Gastrocnemius medialis (tissue), 4 donors: ENCODE measurements around the gene LCK. TPM values are rescaled to one million over a fixed set of nuclear protein-coding genes. Genes with fewer than 3 reads are reported as not detected.

ENCODE experiments used
- ATAC-seq, 2 donors: fragments of 150-250 bp; one replicate each; pipeline ENCODE4 v1.9.1; 2016
- DNase-seq, 2 donors: peaks; one replicate each; pipeline ENCODE4 v3.0.0-alpha.2; 2019
- H3K27ac ChIP-seq, 4 donors: fragments of 200-600 bp; sonication (generic); 1 replicate in 1 of 4; 2 replicates in 3 of 4; pipeline ENCODE4 v1.5.1; 2016 to 2018; ENCODE audit warnings: mild to moderate bottlenecking in 2 of 4, moderate library complexity in 1 of 4
- H3K27me3 ChIP-seq, 3 donors: fragments of 200-600 bp; sonication (generic) in 2 of 3; 1 replicate in 1 of 3; 2 replicates in 2 of 3; pipeline versions ENCODE4 v1.5.1 to v1.6.0; 2016 to 2019; ENCODE audit warnings: mild to moderate bottlenecking in 1 of 3, moderate library complexity in 1 of 3
- H3K36me3 ChIP-seq, 2 donors: fragments of 200-600 bp; sonication (generic) in 1 of 2; one replicate each; pipeline ENCODE4 v1.5.1; 2017 to 2018
- H3K4me1 ChIP-seq, 2 donors: fragments of 200-600 bp; sonication (generic) in 1 of 2; one replicate each; pipeline ENCODE4 v1.5.1; 2016 to 2017; ENCODE audit warnings: mild to moderate bottlenecking in 2 of 2
- H3K4me3 ChIP-seq, 4 donors: fragments of 200-600 bp; sonication (generic) in 3 of 4; 1 replicate in 1 of 4; 2 replicates in 3 of 4; pipeline ENCODE4 v1.5.1; 2016 to 2019; ENCODE audit warnings: mild to moderate bottlenecking in 2 of 4
- H3K9me3 ChIP-seq, 3 donors: fragments of 200-600 bp; sonication (generic) in 2 of 3; 1 replicate in 1 of 3; 2 replicates in 2 of 3; pipeline ENCODE4 v1.5.1; 2016 to 2019
- POLR2A ChIP-seq, 2 donors: fragments of 450-650 bp; IDR thresholded peaks; one replicate each; pipeline ENCODE4 v1.6.1; 2017; ENCODE audit warnings: antibody characterized with exemption in 2 of 2, mild to moderate bottlenecking in 2 of 2, moderate library complexity in 2 of 2
- in situ Hi-C, 4 donors: fragments of 200-750 bp; cut with MboI; loops; one replicate each; pipeline versions ENCODE4 v1.15.0 to v1.8.0; 2017; ENCODE audit warnings: low sequenced_read_pairs in 4 of 4
- intact Hi-C: fragments of 100-400 bp; cut with DNase I; formaldehyde crosslinking; loops from one replicate; pipeline ENCODE4 v1.15.1; 2023; ENCODE audit warnings: low total_unique reads
- total RNA-seq, 4 donors: library from RNA; depleted of rRNA; stranded (reverse); fragments of >200 nt; gene quantifications; one replicate each; pipeline versions ENCODE4 v1.1.0 to v1.2.3, GENCODE V29; 2016
- TF ChIP-seq, protein P1 (sequence below), 5 experiments: fragments of 450-650 bp in 3 of 5; fragments of 200-600 bp in 2 of 5; sonication (generic) in 2 of 5; IDR thresholded peaks in 4 of 5; conservative IDR thresholded peaks in 1 of 5; 1 replicate in 4 of 5; 2 replicates in 1 of 5; pipeline ENCODE4 v1.5.1; 2016 to 2019; ENCODE audit warnings: antibody characterized with exemption in 5 of 5, mild to moderate bottlenecking in 3 of 5, moderate library complexity in 3 of 5

The LCK gene
- total RNA-seq, 4 donors from 2014 or later = 0.66 to 1.6 TPM; not detected in 2

DNA sequence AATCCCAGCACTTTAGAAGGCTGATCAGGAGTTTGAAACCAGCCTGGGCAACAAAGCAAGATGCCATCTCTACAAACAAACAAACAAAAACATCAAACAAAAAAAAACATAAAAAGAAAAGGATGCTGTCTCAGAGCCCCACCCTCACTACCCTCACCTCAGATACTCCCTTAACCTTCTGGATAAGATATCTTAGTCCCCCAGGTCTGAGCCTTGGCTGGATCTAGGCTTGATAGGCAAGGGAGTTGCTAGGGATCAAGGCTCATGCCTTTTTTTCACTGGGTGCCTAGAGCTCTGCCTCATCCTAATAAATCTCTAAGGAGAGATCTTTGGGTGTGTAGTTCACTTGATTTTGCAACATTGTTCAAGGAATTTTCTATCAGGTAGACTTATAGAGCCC, 48.3 kb downstream of the LCK start:
- H3K27me3 ChIP-seq = no peaks in the 10 kb centered on the region
- H3K4me3 ChIP-seq = no peak overlapping the region
- in situ Hi-C loops = no loop called here
- no peaks in the 10 kb centered on the region for H3K4me1 ChIP-seq
- TF ChIP-seq, protein P1, sequence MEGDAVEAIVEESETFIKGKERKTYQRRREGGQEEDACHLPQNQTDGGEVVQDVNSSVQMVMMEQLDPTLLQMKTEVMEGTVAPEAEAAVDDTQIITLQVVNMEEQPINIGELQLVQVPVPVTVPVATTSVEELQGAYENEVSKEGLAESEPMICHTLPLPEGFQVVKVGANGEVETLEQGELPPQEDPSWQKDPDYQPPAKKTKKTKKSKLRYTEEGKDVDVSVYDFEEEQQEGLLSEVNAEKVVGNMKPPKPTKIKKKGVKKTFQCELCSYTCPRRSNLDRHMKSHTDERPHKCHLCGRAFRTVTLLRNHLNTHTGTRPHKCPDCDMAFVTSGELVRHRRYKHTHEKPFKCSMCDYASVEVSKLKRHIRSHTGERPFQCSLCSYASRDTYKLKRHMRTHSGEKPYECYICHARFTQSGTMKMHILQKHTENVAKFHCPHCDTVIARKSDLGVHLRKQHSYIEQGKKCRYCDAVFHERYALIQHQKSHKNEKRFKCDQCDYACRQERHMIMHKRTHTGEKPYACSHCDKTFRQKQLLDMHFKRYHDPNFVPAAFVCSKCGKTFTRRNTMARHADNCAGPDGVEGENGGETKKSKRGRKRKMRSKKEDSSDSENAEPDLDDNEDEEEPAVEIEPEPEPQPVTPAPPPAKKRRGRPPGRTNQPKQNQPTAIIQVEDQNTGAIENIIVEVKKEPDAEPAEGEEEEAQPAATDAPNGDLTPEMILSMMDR (IDR thresholded peaks at IDR 0.05 in 4 of 5, conservative IDR thresholded peaks at IDR 0.05 in 1 of 5) = no peak
- TF ChIP-seq POLR2A (IDR thresholded peaks at IDR 0.05) = no peak
- ATAC-seq (no peak), DNase-seq (no peak)
- peaks cover 0 to 20% of the 10 kb centered on the region in 2 donors for H3K36me3 ChIP-seq
- no peaks in the 10 kb centered on the region for H3K9me3 ChIP-seq
- intact Hi-C loops = no loop called here
- no peak overlapping the region for H3K27ac ChIP-seq

DNA sequence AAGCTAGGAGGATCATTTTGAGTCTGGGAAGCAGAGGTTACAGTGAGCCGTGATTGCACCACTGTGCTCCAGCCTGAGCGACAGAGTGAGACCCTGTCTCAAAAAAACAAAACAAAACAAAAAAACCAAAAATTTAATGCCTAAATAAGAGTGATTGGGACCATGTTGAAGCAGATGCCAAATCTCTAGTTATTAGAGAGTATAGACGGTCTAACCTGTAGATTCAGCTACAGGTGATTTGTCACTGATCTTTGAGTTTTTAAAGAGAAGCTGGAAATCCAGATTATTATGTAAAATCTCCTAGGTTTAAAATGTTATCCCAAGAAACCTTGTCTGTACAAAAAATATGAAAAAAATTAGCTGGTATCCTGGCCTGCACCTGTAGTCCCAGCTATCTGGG, 52.3 kb downstream of the LCK start:
- ATAC-seq = no peak

DNA sequence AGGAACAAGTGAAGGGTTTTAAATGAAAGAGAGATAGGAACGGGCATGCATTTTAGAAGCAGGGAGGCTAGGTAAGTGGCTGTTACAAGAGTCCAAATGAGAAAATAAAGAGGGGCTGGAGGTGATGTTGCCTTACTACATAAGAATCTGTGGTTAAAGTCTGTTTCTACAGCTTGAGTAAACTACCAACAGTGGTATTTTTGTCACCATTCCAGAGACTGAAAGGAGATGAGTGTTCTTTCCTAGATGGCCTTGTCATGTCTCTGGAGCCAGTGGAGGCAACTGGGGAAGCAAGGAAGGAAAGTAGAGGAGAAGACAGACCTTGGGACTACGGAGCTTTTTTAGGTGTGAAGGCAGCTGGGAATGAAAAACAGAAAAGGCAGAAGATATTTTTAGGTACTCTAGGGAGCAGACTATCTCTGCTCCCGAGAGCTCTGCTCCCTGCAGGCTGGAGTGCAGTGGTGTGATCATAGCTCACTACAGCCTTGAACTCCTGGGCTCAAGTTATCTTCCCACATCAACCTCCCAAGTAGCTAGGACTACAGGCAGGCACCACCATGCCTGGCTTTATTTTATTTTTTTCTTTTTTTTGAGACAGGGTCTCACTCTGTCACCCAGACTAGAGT, 53.0 kb downstream of the LCK start:
- TF ChIP-seq POLR2A (IDR thresholded peaks at IDR 0.05) = no peak
- TF ChIP-seq, protein P1 (IDR thresholded peaks at IDR 0.05 in 4 of 5, conservative IDR thresholded peaks at IDR 0.05 in 1 of 5) = no peak
- H3K9me3 ChIP-seq = no peaks in the 10 kb centered on the region
- no peak overlapping the region for H3K27ac ChIP-seq
- no peaks in the 10 kb centered on the region for H3K27me3 ChIP-seq
- DNase-seq = no peak
- ATAC-seq = no peak
- H3K4me1 ChIP-seq = no peaks in the 10 kb centered on the region
- in situ Hi-C loops = no loop called here
- intact Hi-C loops = no loop called here
- H3K36me3 ChIP-seq = peaks cover 0 to 32% of the 10 kb centered on the region in 2 donors
- H3K4me3 ChIP-seq = no peak overlapping the region

More for the DNA sequence above, 52.3 kb downstream of the LCK start:
- no peak for TF ChIP-seq POLR2A (IDR thresholded peaks at IDR 0.05)
- TF ChIP-seq, protein P1 (IDR thresholded peaks at IDR 0.05 in 4 of 5, conservative IDR thresholded peaks at IDR 0.05 in 1 of 5) = no peak
- Histone ChIP-seq H3K9me3 (no peaks in the 10 kb centered on the region), H3K36me3 (peaks cover 0 to 32% of the 10 kb centered on the region in 2 donors), H3K27ac (no peak overlapping the region), H3K4me1 (no peaks in the 10 kb centered on the region), H3K27me3 (no peaks in the 10 kb centered on the region), H3K4me3 (no peak overlapping the region)
- in situ Hi-C loops (no loop called here), intact Hi-C loops (no loop called here)
- no peak for DNase-seq

DNA sequence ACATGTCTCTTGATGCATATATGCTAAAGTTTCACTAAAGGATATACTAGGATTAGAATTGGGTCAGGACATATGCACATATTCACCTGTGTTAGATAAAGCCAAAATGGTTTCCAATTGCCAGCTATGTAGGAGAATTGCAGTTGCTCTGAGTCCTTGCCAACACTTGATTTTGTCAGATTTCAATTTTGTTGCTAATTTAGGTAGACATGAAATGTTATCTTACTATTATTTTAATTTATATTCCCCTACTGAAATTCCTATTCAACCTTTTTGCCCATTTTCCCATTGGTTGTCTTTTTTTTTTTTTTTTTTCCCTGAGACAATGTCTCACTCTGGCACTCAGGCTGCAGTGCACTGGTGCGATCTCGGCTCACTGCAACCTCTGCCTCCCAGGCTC, 54.2 kb downstream of the LCK start:
- no peaks in the 10 kb centered on the region for H3K4me1 ChIP-seq
- H3K4me3 ChIP-seq = no peak overlapping the region
- TF ChIP-seq, protein P1 (IDR thresholded peaks at IDR 0.05 in 4 of 5, conservative IDR thresholded peaks at IDR 0.05 in 1 of 5) = no peak
- no peak for TF ChIP-seq POLR2A (IDR thresholded peaks at IDR 0.05)
- intact Hi-C loops (no loop called here), in situ Hi-C loops (no loop called here)
- no peak for ATAC-seq
- H3K36me3 ChIP-seq = peaks cover 0 to 32% of the 10 kb centered on the region in 2 donors
- H3K9me3 ChIP-seq = no peaks in the 10 kb centered on the region
- H3K27ac ChIP-seq = no peak overlapping the region
- H3K27me3 ChIP-seq = no peaks in the 10 kb centered on the region
- DNase-seq = no peak

DNA sequence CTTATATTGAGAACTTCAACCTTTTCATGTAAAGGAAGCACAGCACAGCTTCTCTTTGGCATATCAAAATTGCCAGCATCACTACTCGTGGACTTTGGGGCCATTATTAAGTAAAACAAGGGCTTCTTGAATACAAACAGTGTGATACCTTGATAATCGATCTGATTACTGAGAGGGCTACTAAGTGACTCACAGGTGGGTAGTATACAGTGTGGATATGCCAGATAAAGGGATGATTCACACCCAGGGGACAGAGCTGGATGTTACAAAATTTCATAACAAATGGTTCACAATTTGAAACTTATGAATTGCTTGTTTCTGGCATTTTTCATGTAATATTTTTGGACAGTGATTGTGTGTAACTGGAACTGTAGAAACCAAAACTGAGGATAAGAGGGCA, 56.3 kb downstream of the LCK start:
- no peak for ATAC-seq
- intact Hi-C loops = no loop called here

More for the DNA sequence above, 56.3 kb downstream of the LCK start:
- Histone ChIP-seq H3K4me3 (no peak overlapping the region), H3K9me3 (no peaks in the 10 kb centered on the region), H3K27me3 (no peaks in the 10 kb centered on the region), H3K36me3 (peaks cover 0 to 31% of the 10 kb centered on the region in 2 donors), H3K27ac (no peak overlapping the region), H3K4me1 (peaks cover 0 to 12% of the 10 kb centered on the region in 2 donors)
- no peak for DNase-seq
- TF ChIP-seq POLR2A (IDR thresholded peaks at IDR 0.05) = no peak
- TF ChIP-seq, protein P1 (IDR thresholded peaks at IDR 0.05 in 4 of 5, conservative IDR thresholded peaks at IDR 0.05 in 1 of 5) = no peak
- in situ Hi-C loops = no loop called here
